Left colon (tissue), 2 donors: ENCODE measurements around the gene MRC1. TPM values are rescaled to one million over a fixed set of nuclear protein-coding genes. Genes with fewer than 3 reads are reported as not detected.

ENCODE experiments used
- ATAC-seq: fragments of 200-7000 bp; cut with Tn5 transposase; one replicate; pipeline ENCODE4 v1.9.1; 2020; ENCODE audit warnings: mild to moderate bottlenecking, moderate library complexity
- DNase-seq, 2 donors: peaks; one replicate each; pipeline ENCODE4 v3.0.0-alpha.2; 2020
- intact Hi-C, 2 donors: fragments of 100-400 bp; cut with DNase I in 1 of 2; cut with micrococcal nuclease in 1 of 2; formaldehyde crosslinking; loops; one replicate each; pipeline versions ENCODE4 v1.11.2 to v1.14.0; 2022; cut with DNase I, micrococcal nuclease
- total RNA-seq, 2 donors: library from RNA; stranded (reverse); fragmentation: NEBNext Ultra II Directional; extraction: Animal tissue kit (Norgen Biotek cat#: 25700); gene quantifications; one replicate each; pipeline ENCODE4 v1.2.1, GENCODE V29; 2021
- donor health status: DM: no; HTN: no; CAD: no.
- donor health status: DM: yes; HTN: yes; CAD: no.

Gene MRC1
- total RNA-seq, 2 donors from 2014 or later, result 11.0 to 25.2 TPM

DNA sequence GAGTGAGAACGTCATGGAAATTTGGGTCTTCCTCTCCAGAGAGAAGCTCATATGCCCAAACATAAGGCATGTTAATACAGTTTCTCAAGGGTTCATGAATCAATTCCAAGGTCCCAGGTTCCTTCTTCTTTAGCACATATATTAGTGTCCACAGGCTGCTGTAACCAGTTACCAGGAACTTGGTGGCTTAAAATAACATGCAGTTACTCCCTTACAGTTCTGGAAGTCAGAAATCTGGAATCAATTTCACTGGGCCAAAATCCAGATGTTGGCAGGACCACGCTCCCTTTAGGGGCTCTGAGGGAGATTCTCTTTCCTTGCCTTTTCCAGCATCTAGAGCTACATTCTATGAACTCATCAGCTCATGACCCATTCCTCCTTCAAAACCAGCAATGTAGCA, 64.8 kb downstream of the MRC1 start:
- ATAC-seq (no peak), DNase-seq (no peak)
- intact Hi-C loops, result no loop called here

DNA sequence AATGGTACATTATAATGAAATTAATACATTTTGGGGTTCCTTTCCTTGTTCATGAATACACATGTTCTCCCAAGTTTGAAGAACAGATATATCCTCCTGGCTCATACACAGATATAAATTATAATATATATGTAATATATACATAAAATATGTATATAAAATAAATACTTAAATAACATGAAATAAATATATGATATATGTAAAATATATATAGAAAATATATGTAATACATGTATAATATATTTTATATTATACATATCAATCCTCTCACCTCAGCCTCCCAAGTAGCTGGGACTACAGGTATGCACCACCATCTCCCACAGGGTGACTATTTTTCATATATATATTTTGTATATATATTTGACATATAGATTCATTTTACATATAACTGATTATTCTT, 68.0 kb downstream of the MRC1 start:
- ATAC-seq (no peak), DNase-seq (no peak)
- intact Hi-C loops, result no loop called here

DNA sequence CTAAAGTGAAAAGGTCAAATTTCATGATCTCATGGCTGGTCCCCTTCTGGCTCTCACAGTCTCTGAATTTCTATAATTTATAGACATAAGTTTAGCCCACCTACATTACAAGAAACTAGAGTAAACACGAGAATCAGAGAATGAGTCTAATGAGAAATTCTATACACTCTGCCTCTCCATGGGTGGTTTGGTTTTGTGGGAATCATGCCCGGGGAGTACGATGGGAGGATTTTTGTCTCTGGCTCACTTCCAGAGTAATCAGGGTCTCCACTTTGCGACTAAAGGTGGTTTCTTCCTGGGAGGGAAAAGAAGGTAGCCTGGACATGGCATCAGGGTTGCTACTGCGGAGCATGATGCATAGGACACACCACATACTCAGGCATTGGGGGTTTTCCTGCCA, 69.7 kb downstream of the MRC1 start:
- intact Hi-C loops, result no loop called here
- DNase-seq, result no peak
- ATAC-seq, result no peak

DNA sequence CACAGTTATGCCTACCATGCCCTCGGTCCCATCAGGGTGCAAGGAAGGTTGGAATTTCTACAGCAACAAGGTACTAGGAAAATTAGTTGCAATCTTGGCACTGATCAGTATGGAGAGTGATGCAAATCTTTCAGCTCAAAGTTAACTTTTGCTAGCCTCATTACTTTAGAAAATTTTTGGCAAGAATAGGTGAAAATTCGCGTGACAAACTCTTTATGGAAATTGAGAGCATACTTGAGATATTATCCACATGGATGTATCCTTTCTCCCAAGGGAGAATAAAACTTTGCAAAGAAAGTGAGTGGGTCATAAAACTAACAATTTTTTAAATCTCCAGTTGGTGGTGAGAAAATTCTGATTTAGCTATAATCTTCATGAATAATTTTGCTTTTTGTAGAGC, 71.5 kb downstream of the MRC1 start:
- no peak for ATAC-seq
- no peak for DNase-seq
- intact Hi-C loops, result no loop called here

DNA sequence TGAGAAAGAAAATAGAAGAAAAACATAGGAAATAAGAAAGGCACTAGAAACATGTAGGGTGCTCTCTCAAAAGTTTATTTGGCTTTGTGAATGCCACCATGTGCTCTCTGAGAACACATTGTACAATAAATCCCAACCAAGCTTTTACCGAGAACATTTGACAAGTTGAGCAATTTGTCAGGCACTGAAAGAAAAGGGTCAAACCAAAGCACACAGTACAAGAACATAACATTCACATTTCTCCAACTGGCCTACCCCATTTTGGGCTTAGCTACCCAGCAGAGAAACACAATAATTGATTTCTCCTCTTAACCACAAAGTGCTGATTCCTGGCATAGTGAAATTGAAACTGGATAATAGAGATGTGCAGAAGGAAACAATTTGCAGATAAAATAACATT, 73.4 kb downstream of the MRC1 start:
- no peak for ATAC-seq
- DNase-seq, result no peak
- intact Hi-C loops, result no loop called here

DNA sequence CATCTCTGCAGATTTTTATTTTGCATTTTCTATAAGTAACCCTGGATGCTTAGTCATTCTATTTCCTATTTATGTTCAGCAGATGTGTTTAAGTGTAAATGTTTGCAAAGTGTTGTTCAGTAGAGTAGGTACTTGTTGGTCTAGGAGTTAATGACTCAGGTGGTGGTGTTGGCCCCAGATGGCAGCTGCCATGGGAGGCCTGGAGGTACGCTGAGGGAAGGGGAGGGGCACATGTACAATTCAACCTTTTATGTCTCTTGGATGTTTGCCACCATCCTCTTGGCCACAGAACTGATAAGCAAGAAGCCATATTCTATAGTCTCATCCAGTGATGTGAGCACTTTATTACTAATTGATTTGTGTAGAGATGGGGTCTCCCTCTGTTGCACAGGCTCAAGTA, 74.5 kb downstream of the MRC1 start:
- intact Hi-C loops, result no loop called here
- DNase-seq, result peak; percentile 37 to 56
- ATAC-seq, result peak; percentile 98

DNA sequence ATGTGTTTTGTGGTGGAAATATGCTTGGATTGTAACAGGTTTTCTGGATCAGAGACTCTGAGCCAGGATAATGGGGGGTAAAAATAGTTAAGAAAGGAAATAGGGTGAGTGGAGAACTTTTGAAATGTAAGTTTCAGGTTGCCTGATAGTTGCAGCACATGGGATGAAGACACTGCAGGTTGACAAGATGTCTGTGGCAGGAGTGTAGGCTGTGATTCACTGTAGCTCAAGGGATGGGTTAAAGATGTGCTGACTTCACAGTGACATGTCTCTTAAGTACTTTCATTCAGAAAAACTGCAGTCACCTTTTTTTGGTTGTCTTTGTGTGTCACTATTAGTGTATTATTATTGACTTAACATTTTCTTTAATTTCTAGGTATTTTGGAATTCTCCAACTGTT, 79.0 kb downstream of the MRC1 start:
- intact Hi-C loops, result no loop called here
- no peak for ATAC-seq
- no peak for DNase-seq

DNA sequence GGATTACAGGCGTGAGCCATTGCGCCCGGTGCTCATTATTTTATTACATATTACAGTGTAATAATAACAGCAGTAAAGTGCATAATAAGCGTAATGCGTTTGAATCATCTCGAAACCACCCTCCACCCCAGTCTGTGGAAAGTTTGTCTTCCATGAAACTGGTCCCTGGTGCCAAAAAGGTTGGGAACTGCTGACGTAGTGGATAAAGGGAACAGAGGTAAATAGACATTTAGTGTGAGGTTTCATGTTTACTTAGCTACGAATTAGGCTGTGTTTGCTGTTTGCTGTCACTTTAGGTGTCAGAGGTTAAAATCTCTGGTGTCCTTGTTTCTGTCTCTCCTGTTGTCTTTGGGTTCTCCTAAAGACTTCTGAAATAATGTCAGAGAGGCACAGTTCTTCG, 82.3 kb downstream of the MRC1 start:
- DNase-seq (no peak), ATAC-seq (no peak)
- intact Hi-C loops, result no loop called here

DNA sequence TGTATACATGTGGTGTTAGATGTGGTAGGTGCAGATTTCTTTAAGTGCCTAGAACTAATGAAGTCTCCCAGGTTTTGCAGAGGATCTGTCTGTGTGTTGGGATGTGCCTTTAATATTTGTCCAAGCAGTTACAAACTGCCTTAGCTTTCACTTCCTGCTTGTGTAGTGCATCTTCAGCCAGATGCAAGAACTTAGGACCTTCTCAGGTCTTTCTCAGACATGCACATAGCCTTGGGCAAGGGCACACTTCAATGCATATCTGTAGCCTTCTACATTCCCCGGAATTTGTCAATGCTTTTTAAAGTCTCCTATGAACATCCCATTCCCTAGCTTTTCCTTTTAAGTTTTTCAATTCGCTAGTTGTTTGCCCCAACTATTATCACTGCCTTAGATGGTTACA, 95.4 kb downstream of the MRC1 start:
- DNase-seq (no peak), ATAC-seq (no peak)
- intact Hi-C loops, result no loop called here

DNA sequence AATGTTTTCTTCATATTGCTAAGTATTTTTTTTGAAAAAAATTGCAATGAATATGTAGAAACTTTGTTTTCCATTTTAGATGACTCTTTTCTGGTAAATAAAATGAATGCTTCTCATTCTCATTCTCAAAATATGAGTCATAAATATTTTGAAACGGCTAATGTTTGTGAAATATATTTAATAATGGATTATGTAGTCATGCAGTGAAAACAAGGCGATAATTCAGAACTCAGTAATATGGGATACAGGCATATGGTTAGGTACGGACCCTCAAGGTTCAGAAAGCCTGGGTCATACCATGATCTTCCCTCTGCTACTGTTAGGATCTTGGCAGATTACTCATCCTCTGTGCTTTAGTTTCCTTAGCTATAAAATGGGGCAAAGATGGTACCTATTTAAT, 96.3 kb downstream of the MRC1 start:
- ATAC-seq (no peak), DNase-seq (no peak)
- intact Hi-C loops, result no loop called here

DNA sequence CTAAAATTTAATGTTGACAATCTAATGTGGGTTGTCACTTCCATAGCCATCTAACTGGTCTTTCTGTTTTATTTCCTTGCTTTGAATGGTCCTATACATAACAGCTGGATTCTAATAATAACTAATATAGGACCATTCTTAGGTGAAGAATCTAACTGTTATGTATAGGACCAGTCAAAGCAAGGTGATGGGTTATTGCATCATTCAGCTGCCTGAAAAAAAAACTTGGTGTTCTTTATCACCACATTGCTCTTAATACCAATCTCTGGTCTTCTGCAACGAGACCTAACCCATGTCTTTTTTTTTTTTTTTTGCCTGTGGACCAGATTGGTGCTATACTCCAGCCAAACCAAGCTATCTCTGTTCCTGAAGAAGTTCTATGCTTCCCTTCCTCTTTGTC, 96.9 kb downstream of the MRC1 start:
- ATAC-seq (no peak), DNase-seq (no peak)
- intact Hi-C loops, result no loop called here

DNA sequence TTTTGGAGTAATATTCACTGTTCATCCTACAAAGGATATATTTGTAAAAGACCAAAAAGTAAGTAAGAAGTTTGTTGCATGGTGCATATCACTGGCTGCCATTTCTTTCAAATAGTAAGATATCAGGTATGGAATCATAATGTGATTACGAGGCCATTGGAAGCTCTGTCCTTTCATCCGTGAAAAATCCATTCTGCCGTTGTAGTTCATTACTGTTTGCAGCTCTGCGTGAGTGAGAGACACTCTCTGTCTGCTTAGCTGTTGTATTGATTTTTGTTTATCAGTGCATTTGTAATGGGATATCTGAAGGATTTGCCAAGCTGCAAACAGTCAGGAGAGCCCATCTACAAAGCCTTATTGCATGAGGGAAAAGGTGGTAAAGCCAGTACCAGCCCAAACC, 98.5 kb downstream of the MRC1 start:
- ATAC-seq (no peak), DNase-seq (no peak)
- intact Hi-C loops, result no loop called here

DNA sequence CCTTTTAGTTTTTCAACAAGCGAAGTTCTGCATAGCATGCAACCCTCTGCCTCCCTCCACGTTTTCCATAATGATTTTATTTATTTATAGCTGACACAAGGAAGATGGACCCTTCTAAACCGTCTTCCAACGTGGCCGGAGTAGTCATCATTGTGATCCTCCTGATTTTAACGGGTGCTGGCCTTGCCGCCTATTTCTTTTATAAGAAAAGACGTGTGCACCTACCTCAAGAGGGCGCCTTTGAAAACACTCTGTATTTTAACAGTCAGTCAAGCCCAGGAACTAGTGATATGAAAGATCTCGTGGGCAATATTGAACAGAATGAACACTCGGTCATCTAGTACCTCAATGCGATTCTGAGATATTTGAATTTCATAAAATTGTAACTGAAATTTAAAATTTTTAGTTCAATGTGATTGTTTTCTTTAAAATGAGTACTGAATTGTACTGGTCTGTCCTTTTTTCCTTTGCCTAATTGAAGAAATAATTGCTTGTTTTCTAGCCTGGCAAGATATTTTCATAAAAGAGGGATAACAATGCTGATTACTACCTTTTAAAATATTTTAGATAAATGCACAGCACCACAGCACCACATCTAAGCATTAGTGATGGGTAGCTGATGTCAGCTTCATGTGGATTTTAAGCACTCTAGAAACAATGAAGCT, 101.1 kb downstream of the MRC1 start:
- ATAC-seq, result peak; percentile 72
- intact Hi-C loops, result loop anchor here in 1 of 2 donors (5.0 kb wide), 1 partner anchor 302 kb away; no protein-coding TSS in a partner anchor
- DNase-seq, result peak; percentile 38 to 58

DNA sequence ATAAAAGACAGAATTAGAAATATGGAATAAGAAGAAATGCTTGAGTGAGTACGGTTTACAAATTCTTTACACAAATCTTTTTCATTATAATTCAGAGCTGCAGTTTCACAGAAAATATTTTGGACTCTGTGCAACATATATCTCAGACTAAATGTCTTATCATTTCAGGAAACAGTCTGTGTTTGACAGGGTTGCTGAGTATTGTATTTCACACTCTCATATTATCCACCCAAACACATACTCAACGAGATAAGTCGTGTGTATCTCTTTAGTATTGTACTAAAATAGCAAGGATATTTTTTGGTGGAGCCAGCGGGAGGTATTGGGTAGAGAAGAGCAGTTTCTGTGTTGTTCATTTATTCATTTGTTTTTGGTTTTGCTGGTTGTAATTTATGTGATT, 103.6 kb downstream of the MRC1 start:
- DNase-seq (no peak), ATAC-seq (no peak)
- intact Hi-C loops, result loop anchor here in 1 of 2 donors (5.0 kb wide), 1 partner anchor 300 kb away; no protein-coding TSS in a partner anchor

DNA sequence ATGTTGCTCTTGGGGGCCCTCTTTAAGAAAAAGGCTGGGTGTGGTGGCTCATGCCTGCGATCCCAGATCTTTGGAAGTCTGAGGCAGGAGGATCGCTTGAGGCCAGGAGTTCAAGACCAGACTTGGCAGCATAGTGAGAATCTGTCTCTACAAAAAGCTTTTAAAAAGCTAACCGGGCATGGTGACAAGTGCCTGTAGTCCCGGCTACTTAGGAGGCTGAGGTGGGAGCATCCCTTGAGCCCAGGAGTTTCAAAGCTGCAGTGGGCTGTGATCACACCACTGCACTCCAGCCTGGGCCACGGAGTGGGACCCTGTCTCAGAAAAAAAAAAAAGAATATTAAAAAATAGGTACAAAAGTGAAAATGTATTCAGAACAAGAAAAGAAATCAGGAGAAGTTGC, 104.5 kb downstream of the MRC1 start:
- ATAC-seq, result no peak
- DNase-seq, result no peak
- intact Hi-C loops, result loop anchor here in 1 of 2 donors (5.0 kb wide), 1 partner anchor 299 kb away; no protein-coding TSS in a partner anchor

DNA sequence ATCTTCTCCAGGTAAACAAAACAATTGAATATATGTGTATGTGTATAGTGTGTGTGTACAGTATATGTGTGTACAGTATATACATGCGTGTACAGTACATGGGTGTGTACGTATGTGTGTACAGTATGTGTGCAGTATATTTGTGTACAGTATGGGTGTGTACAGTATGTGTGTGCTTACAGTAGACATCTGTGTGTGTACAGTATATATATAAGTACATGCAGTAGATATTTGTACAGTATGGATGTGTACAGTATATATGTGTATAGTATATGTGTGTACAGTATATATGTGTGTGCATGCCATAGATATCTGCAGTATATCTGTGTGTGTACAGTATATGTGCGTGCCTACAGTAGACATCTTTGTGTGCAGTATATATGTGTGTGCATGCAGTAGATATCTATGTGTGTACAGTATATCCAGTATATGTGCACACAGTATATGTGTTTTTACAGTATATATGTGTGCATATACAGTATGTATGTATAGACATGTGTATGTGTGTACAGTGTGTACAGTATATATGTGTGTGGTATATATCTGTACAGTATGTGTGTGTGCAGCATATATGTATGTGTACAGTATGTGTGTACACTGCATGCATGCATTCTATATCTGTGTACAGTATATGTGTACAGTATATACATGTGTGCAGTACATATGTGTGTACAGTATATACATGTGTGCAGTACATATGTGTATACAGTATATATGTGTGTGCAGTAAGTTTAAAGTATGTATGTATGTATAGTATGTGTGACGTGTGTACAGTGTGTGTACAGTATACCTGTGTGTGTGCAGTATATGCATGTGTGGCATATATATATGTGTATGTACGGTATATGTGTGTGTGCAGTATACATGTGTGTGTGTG, 105.3 kb downstream of the MRC1 start:
- intact Hi-C loops, result loop anchor here in 1 of 2 donors (5.0 kb wide), 1 partner anchor 298 kb away; no protein-coding TSS in a partner anchor

DNA sequence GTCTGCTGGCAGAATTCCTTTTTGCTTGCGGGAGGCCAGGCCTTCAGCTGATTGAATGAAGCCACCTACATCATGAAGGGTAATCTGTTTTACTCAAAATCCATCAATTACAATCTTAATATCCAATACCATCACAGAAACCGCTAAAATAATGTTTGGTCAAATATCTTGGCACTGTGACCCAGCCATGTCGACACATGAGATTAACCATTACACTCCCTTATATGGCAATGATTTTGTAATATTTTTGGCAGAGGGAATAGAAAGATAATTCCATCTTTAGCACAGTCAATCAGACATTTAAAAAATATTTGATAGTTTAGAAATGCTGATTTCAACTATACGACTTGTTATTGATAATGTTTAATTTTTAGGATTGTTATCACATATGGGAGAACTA, 106.0 kb downstream of the MRC1 start:
- no peak for DNase-seq
- intact Hi-C loops, result no loop called here
- ATAC-seq, result no peak

More for the DNA sequence above, 105.3 kb downstream of the MRC1 start:
- ATAC-seq (no peak), DNase-seq (no peak)

DNA sequence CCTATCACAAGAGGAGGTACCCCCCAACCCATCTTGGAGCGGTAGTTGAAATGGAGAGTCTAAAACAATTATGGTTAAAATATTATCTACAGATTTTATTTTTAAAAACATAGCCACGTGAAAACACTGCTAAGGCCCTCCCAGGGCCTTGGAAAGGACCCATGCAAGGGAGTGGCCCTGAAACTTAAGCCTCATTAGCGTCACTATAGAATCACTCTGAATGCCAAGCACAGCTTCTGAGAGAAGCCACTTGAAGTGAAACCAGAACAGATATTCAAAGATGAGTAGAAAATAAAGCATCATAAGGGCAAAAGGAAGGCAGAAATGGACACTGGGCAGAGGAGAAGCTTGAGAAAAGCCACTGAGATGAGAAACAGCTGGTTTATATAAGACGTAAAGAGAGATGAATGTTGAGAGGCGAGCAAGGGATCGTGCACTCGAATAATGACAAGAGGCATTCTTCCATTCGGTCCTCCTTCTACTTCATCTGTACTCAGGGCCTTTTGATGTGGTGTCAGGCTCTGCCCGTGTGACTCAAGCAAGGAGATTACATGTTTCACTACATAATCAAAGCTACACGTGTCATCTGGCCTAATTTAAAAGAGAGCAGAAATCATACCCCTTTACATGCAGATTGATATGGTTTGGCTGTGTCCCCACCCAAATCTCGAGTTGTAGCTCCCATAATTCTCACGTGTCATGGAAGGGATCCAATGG, 109.2 kb downstream of the MRC1 start:
- intact Hi-C loops, result no loop called here
- ATAC-seq (no peak), DNase-seq (no peak)

DNA sequence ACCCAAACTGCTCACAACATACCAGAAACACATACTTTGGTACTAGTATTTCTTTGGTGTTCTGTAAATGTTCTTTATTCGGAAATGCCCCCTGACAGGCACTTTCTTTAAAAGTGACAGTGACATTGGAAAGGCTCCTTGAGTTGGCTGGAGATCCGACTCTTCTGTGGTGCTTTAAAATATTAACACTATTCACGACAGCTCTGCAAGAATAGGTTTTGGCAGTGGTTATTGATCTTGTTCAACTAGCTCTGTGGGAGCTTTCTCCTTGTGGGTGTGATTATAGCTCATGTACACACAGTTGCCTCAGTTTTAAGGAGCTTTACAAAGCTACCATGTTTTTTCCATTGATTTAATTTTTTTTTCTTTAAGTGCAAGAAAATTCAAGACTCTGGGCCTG, 112.2 kb downstream of the MRC1 start:
- ATAC-seq, result no peak
- DNase-seq, result no peak
- intact Hi-C loops, result no loop called here

DNA sequence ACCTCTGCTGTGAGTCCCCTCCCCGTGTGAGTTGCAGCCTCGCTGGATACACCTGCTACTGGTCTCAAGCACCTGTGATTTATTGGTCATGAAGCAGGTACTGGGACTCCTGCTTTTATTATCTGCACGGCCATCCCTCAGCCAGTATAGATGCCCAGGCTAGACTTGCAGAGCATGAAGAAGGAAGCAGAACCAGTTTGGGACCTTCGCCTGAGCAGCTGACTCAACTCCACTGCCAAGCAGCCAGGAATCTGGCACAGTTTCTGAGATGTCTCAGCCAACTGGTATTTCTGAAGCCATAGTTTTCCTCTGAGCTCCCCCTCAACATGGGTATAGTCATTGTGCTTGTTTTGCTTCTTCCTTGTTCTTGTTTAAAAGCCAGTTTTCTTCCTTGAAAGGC, 114.6 kb downstream of the MRC1 start:
- intact Hi-C loops, result no loop called here
- DNase-seq (peak; percentile 5 to 42), ATAC-seq (peak; percentile 64)
